Uterus (tissue), 4 donors: ENCODE measurements around the gene XNDC1N. TPM values are rescaled to one million over a fixed set of nuclear protein-coding genes. Genes with fewer than 3 reads are reported as not detected.
"Not testable (repeated sequence)": the region's sequence is repeated elsewhere in the genome, so short reads cannot be mapped to it uniquely, and the experiment has no call there.

Source experiments
- DNase-seq, 2 donors: peaks; one replicate each; pipeline ENCODE4 v3.0.0-alpha.2; 2019 to 2020
- H3K27ac ChIP-seq, 2 donors: fragments of 200-600 bp; sonication (generic); 1 replicate in 1 of 2; 2 replicates in 1 of 2; pipeline ENCODE4 v1.5.1; 2016 to 2018
- H3K27me3 ChIP-seq, 2 donors: fragments of 200-600 bp; sonication (generic); one replicate each; pipeline ENCODE4 v1.5.1; 2018 to 2019; ENCODE audit warnings: control low read depth in 1 of 2
- H3K36me3 ChIP-seq, 2 donors: fragments of 200-600 bp; sonication (generic); one replicate each; pipeline ENCODE4 v1.5.1; 2019; ENCODE audit warnings: control low read depth in 1 of 2
- H3K4me1 ChIP-seq, 2 donors: fragments of 200-600 bp; sonication (generic); one replicate each; pipeline ENCODE4 v1.5.1; 2018 to 2019; ENCODE audit warnings: control low read depth in 1 of 2
- H3K4me3 ChIP-seq, 2 donors: fragments of 200-600 bp; sonication (generic); 1 replicate in 1 of 2; 2 replicates in 1 of 2; pipeline ENCODE4 v1.5.1; 2018 to 2019; ENCODE audit warnings: mild to moderate bottlenecking in 1 of 2
- H3K9me3 ChIP-seq, 2 donors: fragments of 200-600 bp; sonication (generic); one replicate each; pipeline ENCODE4 v1.5.1; 2019; ENCODE audit warnings: control low read depth in 1 of 2
- POLR2A ChIP-seq, 2 donors: fragments of 450-650 bp; IDR thresholded peaks; one replicate each; pipeline ENCODE4 v1.6.1; 2016; ENCODE audit warnings: antibody characterized with exemption in 2 of 2, mild to moderate bottlenecking in 1 of 2, moderate library complexity in 1 of 2
- intact Hi-C: fragments of 100-400 bp; cut with DNase I; formaldehyde crosslinking; loops from one replicate; pipeline ENCODE4 v1.15.1; 2023; ENCODE audit warnings: low total_unique reads
- total RNA-seq, 4 donors: library from RNA; depleted of rRNA in 3 of 4; stranded (reverse); fragments of >200 nt in 3 of 4; gene quantifications; one replicate each; pipeline versions ENCODE4 v1.1.0 to v1.2.4, GENCODE V29; 2014 to 2023
- TF ChIP-seq, protein P1 (sequence below), 4 experiments: fragments of 200-600 bp in 2 of 4; fragments of 450-650 bp in 2 of 4; sonication (generic) in 2 of 4; IDR thresholded peaks; one replicate each; pipeline ENCODE4 v1.5.1; 2016 to 2019; ENCODE audit warnings: antibody characterized with exemption in 4 of 4, mild to moderate bottlenecking in 2 of 4, moderate library complexity in 1 of 4
- donor health status: DM: yes; HTN: yes; CAD: no.

XNDC1N gene
- total RNA-seq, 4 donors from 2014 or later: 8.2 to 176 (median 21.4) TPM

DNA sequence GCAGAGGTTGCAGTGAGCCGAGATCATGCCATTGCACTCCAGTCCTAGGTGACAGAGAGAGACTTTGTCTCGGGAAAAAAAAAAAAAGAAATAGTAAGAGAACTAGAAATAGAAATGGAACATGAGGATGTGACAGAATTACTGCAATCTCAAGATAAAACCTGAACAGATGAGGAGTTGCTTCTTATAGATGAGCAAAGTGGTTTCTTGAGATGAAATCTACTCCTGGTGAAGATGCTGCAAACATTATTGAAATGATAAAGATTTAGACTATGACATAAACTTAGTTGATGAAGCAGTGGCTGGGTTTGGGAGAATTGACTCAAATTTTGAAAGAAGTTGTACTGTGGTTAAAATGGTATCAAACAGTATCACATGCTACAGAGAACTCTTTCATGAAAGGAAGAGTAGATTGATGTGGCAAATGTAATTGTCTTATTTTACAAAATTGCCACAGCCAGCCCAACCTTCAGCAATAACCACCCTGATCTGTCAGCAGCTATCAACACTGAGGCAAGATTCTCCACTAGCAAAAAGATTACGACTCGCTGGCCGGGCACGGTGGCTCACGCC, 13.7 kb downstream of the XNDC1N start:
- no peaks in the 10 kb centered on the region for H3K9me3 ChIP-seq
- H3K4me1 ChIP-seq: no peaks in the 10 kb centered on the region
- intact Hi-C loops: no loop called here
- no peak for TF ChIP-seq POLR2A (IDR thresholded peaks at IDR 0.05)
- TF ChIP-seq, protein P1, sequence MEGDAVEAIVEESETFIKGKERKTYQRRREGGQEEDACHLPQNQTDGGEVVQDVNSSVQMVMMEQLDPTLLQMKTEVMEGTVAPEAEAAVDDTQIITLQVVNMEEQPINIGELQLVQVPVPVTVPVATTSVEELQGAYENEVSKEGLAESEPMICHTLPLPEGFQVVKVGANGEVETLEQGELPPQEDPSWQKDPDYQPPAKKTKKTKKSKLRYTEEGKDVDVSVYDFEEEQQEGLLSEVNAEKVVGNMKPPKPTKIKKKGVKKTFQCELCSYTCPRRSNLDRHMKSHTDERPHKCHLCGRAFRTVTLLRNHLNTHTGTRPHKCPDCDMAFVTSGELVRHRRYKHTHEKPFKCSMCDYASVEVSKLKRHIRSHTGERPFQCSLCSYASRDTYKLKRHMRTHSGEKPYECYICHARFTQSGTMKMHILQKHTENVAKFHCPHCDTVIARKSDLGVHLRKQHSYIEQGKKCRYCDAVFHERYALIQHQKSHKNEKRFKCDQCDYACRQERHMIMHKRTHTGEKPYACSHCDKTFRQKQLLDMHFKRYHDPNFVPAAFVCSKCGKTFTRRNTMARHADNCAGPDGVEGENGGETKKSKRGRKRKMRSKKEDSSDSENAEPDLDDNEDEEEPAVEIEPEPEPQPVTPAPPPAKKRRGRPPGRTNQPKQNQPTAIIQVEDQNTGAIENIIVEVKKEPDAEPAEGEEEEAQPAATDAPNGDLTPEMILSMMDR (IDR thresholded peaks at IDR 0.05): no peak
- H3K36me3 ChIP-seq: no peaks in the 10 kb centered on the region
- no peak overlapping the region for H3K27ac ChIP-seq
- no peaks in the 10 kb centered on the region for H3K27me3 ChIP-seq
- no peak overlapping the region for H3K4me3 ChIP-seq
- no peak for DNase-seq

DNA sequence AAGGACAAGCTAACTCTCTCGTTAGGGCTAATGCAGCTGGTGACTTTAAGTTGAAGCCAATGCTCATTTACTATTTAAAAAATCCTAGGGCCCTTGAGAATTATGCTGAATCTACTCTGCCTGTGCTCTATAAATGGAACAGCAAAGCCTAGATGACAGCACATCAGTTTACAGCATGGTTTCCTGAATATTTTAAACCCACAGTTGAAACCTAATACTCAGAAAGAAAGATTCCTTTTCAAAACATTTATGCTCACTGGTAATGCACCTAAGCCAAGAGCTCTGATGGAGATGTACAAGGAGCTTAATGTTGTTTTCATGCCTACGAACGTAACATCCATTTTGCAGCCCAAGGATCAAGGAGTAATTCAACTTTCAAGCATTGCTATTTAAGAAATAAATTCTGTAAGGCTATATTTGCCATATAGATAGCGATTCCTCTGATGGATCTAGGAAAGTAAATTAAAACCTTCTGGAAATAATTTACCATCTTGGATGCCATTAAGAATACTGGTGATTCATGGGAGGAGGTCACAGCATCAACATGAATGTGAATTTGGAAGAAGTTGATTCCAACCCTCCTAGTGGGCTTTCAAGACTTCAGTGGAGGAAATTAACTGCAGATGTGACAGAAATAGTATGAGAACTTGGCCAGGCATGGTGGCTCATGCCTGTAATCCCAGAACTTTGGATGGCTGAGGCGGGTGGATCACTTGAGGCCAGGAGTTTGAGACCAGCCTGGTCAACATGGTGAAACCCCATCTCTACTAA, 14.5 kb downstream of the XNDC1N start:
- no peak for DNase-seq
- intact Hi-C loops: no loop called here
- TF ChIP-seq POLR2A (IDR thresholded peaks at IDR 0.05): no peak
- TF ChIP-seq, protein P1 (IDR thresholded peaks at IDR 0.05): no peak
- Histone ChIP-seq H3K4me1 (no peaks in the 10 kb centered on the region), H3K36me3 (no peaks in the 10 kb centered on the region), H3K27me3 (no peaks in the 10 kb centered on the region), H3K9me3 (no peaks in the 10 kb centered on the region), H3K27ac (no peak overlapping the region), H3K4me3 (no peak overlapping the region)

DNA sequence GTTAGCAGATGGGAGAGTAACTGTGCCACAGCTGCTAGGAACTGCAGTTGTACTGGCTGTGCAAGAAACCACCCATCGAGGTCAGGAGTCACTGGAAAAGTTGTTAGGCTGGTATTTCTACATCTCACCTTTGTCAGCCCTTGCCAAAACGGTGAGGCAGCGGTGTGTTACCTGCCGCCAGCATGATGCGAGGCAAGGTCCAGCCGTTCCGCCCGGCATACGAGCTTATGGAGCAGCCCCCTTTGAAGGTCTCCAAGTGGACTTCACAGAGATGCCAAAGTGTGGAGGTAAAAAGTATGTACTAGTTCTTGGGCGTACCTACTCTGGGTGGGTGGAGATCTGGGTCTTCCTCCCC, 16.4 kb downstream of the XNDC1N start:
- H3K9me3 ChIP-seq, H3K36me3 ChIP-seq, H3K4me3 ChIP-seq, DNase-seq, intact Hi-C loops, H3K27me3 ChIP-seq, H3K27ac ChIP-seq, H3K4me1 ChIP-seq: not testable (repeated sequence)

DNA sequence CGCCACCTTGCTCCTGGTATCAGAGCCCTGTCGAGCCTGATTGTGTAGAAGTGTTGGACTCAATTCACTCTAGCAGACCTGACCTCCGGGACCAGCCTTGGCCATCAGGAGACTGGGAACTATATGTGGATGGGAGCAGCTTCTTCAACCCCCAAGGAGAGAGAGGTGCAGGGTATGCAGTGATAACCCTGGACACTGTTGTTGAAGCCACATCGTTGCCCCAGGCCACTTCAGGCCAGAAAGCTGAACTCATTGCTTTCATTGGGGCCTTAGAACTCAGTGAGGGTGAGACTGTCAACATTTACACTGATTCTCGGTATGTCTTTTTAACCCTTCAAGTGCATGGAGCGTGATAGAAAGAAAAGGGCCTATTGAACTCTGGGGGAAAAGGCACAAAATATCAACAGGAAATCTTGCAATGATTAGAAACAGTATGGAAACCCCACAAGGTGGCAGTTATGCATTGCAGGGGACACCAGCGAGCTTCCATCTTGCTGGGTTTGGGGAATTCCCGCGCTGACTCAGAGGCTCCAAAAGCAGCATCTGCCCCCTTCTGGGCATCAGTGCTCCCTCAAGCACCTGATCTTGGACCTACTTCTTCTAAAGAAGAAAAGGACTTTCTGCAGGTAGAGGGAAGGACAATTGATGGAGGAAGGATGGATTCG, 16.9 kb downstream of the XNDC1N start:
- H3K4me1 ChIP-seq, intact Hi-C loops, H3K36me3 ChIP-seq: not testable (repeated sequence)

DNA sequence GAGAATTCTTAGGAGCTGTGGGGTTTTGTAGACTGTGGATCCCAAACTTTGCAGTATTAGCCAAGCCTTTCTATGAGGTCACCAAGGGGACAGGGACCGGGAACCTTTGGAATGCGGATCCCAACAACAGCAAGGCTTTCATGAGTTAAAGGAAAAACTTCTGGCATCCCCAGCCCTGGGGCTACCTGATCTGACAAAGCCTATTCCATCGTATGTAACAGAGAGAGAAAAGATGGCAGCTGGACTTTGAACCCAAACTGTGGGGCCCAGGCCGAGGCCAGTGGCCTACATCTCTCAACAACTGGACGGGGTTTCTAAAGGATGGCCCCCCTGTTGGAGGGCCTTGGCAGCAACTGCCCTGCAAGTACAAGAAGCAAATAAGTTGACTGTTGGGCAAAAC, 17.6 kb downstream of the XNDC1N start:
- H3K36me3 ChIP-seq, H3K27ac ChIP-seq, DNase-seq, H3K4me3 ChIP-seq, intact Hi-C loops, H3K4me1 ChIP-seq, H3K27me3 ChIP-seq, H3K9me3 ChIP-seq: not testable (repeated sequence)

More for the DNA sequence above, 16.9 kb downstream of the XNDC1N start:
- not testable (repeated sequence) for H3K9me3 ChIP-seq, H3K27me3 ChIP-seq, H3K4me3 ChIP-seq, H3K27ac ChIP-seq, DNase-seq

DNA sequence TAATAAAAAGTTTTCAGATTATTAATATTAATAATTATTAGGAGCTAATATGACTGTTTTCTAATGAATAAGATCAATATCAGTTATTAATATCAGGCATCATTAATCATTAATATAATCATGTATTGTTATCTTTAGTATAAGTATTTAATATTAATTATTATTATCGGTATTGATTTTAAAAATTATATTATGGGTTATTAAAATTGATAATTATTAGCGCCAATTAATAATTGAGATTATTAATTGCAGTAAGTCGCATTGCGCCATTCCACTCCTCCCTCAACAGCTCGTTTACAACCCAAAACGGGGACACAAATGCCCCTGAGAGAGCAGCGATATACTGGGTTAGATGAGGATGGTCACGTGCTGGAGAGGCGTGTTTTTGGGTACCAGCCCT, 20.2 kb downstream of the XNDC1N start:
- Histone ChIP-seq H3K36me3 (no peaks in the 10 kb centered on the region), H3K4me1 (no peaks in the 10 kb centered on the region)
- intact Hi-C loops: no loop called here

DNA sequence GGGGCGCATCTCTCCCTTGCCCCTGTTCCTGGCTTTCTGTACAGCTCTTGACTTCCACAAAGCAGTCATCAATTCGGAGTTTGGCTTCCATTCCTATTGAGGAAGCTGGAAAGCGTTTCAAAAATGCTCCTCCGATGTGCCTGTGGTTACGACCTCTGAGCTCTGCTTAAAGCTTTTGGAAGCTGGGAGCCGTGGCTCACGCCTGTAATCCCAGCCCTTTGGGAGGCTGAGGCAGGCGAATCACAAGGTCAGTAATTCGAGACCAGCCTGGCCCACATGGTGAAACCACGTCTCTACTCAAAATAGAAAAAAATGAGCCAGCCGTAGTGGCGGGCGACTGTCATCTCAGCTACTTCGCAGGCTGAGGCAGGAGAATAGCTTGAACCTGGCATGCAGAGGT, 27.3 kb downstream of the XNDC1N start:
- DNase-seq, H3K27ac ChIP-seq, intact Hi-C loops: not testable (repeated sequence)

More for the DNA sequence above, 20.2 kb downstream of the XNDC1N start:
- TF ChIP-seq POLR2A (IDR thresholded peaks at IDR 0.05): no peak
- TF ChIP-seq, protein P1 (IDR thresholded peaks at IDR 0.05): no peak
- Histone ChIP-seq H3K9me3 (no peaks in the 10 kb centered on the region), H3K4me3 (no peak overlapping the region), H3K27me3 (no peaks in the 10 kb centered on the region), H3K27ac (no peak overlapping the region)
- no peak for DNase-seq

More for the DNA sequence above, 27.3 kb downstream of the XNDC1N start:
- not testable (repeated sequence) for H3K27me3 ChIP-seq, H3K4me1 ChIP-seq, H3K36me3 ChIP-seq, H3K9me3 ChIP-seq, H3K4me3 ChIP-seq
